Fibroblast of mammary gland (primary cell): Measurements from ENCODE around the gene OR6S1.

Experiments
- DNase-seq: peaks from one replicate; pipeline ENCODE4 v3.0.0-alpha.2; 2010; ENCODE audit warnings: low read depth
- H3K4me3 ChIP-seq: 2 replicates; pipeline ENCODE4 v1.5.1; 2011; ENCODE audit warnings: low read depth, mild to moderate bottlenecking, low read length, moderate library complexity; ENCODE audit not compliant: control insufficient read depth
- CTCF ChIP-seq: conservative IDR thresholded peaks from 2 replicates; pipeline ENCODE4 v1.5.1; 2011; ENCODE audit warnings: low read depth, low read length, inconsistent platforms; ENCODE audit not compliant: control insufficient read depth, insufficient read depth

OR6S1 gene

GRCh38 chr14:20630340-20631022, 11.0 kb downstream of the OR6S1 start:
- peak overlapping the region; percentile 56 for H3K4me3 ChIP-seq
- no peak for TF ChIP-seq CTCF
- peak; percentile 75 for DNase-seq

- no peak overlapping the region for H3K4me3 ChIP-seq
- no peak for TF ChIP-seq CTCF
- no peak for DNase-seq
Observed at GRCh38 chr14:20628063-20628854, 13.2 kb downstream of the OR6S1 start.

- DNase-seq = no peak
- H3K4me3 ChIP-seq = no peak overlapping the region
- TF ChIP-seq CTCF = no peak
Observed at GRCh38 chr14:20627346-20628027, 14.0 kb downstream of the OR6S1 start.

GRCh38 chr14:20626274-20626673, 15.2 kb downstream of the OR6S1 start:
- TF ChIP-seq CTCF = no peak
- DNase-seq = no peak
- peak overlapping the region; percentile 54 for H3K4me3 ChIP-seq

- peak overlapping the region; percentile 78 for H3K4me3 ChIP-seq
- TF ChIP-seq CTCF = no peak
- peak; percentile 83 for DNase-seq
Observed at GRCh38 chr14:20624495-20625070, 16.9 kb downstream of the OR6S1 start.

DNA sequence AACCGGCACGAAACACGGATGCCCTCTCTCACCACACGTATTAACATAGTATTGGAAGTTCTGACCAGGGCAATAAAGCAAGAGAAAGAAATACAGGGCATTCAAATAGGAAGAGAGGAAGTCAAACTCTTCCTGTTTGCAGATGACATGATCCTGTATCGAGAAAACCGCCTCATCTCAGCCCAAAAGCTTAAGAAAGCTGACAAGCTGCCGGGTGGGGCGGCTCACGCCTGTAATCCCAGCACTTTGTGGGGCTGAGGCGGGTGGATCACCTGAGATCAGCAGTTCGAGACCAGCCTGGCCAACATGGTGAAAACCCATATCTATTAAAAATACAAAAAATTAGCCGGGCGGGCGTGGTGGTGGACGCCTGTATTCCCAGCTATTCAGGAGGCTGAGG, 17.7 kb downstream of the OR6S1 start:
- no peak for TF ChIP-seq CTCF
- DNase-seq = no peak
- peak overlapping the region; percentile 78 for H3K4me3 ChIP-seq
